ENCODE measurements around the gene ST14.

Gene ST14

GRCh38 chr11:130137999-130138398 lies 21.6 kb upstream of the ST14 start:
- DNase-seq, result no peak

DNA sequence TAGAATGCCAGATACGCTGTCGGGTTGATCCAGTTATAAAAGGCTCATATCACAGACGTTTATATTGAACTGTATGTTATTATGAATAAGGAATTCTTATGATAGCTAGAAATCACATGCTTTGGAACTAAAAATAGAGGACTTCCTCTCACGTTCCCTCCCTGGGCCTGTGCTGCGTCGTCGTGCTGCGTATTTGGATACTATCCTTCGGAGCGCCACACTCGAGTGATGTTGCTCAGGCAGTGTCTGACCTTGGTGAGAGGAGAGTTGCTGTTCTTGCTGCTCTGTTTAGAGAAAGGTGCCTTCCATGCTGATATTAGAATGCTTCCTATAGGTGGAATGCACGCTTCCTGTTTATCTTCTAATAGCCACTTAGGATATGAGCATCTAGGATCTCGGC lies 20.2 kb upstream of the ST14 start:
- DNase-seq, result no peak

DNA sequence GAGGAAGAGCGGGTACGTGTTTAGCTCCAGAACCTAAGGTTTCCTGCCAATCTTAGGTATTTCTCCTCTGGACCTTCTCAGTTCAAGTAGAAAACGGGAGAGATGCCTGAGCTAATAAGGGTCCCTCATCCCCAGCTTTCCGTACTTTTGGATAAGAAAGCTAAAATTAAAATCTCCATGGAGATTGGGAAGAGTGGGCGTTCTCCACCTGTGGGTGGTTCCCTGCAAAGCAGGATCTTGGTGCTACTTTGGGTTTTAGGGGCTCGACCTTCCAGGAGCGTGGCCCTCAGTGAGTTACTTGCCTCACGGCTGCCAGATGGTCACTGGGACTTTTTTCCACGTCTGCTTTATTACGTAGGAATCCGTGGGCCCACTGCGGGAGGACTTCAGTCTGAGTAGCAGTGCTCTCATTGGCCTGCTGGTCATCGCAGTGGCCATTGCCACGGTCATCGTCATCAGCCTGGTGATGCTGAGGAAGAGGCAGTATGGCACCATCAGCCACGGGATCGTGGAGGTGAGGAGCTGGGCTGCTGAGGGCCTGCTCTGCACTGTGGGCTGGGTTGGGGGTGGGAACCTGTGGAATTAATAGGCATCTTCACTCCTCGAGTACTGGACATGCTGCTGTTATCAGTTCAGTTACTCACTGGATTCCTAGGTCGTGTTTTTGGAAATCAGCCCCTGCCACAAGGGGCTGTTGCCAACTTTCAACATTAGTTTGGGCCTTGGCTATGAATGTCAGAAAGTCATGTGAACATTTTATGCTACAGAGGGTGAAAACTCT lies 17.8 kb upstream of the ST14 start:
- no peak for DNase-seq

DNA sequence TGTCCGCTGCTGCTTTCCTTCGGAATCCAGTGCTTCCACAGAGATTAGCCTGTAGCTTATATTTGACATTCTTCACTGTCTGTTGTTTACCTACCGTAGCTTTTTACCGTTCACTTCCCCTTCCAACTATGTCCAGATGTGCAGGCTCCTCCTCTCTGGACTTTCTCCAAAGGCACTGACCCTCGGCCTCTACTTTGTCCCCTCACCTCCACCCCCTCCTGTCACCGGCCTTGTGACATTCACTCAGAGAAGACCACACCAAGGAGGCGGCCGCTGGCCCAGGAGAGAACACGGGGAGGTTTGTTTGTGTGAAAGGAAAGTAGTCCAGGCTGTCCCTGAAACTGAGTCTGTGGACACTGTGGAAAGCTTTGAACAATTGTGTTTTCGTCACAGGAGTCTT lies 15.4 kb upstream of the ST14 start:
- DNase-seq, result no peak

DNA sequence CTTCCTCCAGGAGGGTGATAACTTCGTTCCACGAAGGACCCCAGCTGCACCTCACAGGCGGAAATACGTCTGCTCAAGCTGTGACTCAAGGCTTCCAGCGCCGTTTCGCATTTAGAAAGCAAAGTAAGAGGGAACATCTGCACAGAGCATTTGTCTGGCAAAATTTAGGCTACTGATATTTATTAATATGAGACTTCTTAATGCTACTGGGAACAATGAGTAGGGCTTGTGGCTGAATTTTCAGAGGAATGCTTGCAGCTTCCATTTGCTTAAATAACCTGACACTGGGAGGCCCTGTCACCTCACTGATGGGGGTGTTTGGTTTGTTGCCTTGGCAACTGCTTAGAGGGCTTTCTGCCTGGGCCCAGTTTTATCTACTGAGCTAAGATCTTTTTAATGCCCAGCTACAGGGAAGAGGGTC lies 14.7 kb upstream of the ST14 start:
- DNase-seq, result no peak

DNA sequence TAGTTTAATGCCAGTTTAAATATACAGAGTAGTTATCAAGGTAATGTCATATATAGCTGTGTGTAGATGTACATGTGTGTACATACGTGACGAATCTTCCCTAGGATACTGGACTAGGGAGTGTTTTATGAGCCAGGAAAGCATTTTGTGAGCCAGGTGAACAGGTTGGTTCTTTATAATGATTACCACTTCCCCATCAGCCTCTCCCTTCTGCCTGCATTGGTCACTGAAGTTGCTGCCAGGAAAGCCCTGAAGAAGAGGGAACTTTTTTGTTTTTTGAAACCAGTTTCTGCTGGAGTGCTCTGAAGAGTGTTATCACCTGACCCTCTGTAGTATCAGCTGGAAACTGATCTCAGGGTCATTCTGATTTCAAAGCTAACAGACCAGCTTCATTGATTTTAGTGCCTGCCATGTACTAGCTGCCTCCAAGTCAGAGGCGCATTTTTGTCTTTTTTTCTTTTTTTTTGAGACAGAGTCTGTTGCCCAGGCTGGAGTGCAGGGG lies 14.2 kb upstream of the ST14 start:
- DNase-seq, result no peak

GRCh38 chr11:130145975-130146776 lies 13.4 kb upstream of the ST14 start:
- DNase-seq, result no peak

DNA sequence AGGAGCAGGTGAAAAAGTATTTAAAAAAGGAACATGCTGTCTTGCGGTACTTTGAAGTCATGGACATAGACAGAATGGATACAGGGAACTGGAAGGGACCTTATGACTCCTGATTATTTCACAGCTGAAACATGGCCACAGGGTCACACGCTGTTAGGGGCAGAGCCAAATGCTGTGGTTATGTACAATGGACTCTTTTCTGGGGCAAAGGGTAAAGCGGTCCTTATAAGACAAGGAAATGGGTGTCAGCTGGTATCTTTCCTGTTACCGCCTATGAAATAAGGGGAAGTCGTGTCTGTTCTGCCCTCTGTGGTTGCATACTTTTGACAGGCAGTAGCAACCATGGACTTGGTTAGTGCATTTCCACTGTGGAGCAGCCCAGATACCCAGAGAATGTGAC lies 12.8 kb upstream of the ST14 start:
- no peak for DNase-seq

DNA sequence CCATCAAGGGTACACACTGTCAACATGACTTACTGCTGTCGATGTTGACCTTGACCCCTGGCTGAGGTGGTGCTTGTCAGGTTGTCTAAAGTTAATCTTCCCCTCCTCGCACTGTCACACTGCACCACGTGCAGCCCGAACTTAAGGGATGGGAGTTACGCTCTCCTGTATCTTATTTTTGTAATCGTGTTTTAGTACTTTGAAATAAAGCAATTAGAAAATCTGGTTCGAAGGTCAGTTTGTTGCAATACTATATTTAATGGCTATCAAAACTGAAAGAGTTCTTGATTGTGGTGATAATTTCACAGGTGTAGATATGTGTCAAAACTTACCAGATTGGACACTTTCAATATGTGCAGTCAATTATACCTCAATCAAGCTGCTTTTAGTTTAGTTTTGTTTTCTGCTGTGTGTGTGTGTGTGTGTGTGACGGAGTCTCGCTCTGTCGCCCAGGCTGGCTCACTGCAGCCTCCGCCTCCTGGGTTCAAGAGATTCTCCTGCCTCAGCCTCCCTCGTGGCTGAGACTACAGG lies 10.7 kb upstream of the ST14 start:
- no peak for DNase-seq

GRCh38 chr11:130150790-130151189 lies 8.8 kb upstream of the ST14 start:
- DNase-seq, result no peak

- DNase-seq, result no peak
These were observed 8.4 kb upstream of the ST14 start for GRCh38 chr11:130151196-130151595.

GRCh38 chr11:130156108-130157022 lies 3.2 kb upstream of the ST14 start:
- peak; percentile 17 for DNase-seq

DNA sequence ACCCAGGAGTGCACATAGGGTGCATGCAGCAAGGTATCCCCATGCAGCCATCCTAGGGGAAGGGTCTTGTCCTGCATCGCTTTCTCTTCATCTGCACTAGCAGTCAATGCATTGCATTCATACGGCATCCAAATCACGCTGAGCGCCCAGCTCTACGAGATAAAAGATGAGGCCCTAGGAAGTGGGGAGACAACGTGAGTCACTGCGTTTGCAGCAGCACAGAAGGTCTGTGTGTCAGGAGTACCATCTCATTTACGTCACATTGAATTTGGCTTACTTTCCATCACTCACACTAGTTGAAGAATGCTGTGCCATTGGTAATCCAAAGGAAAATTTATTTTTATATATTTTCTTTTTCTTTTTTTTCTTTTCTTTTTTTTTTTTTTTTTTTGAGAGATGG lies 2.5 kb upstream of the ST14 start:
- no peak for DNase-seq

DNA sequence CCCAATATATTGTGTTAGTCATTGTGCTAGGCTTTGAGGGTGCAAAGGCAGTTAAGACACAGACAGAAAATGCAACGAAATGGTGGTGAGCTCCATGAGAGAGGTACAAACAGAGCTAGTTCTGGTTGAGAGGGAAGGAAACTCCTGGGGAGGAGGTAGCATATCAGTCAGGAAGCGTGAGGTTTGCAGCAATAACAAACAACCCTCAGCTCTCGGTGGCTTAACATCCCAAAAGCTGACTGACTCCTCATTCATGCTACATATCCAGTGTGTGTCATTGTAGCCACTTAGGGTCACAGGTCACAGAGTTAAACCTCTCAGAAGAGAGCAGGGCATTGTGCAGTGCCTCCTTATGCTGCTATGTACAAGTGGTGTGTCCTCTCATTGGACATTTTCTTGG lies 1.7 kb upstream of the ST14 start:
- no peak for DNase-seq

DNA sequence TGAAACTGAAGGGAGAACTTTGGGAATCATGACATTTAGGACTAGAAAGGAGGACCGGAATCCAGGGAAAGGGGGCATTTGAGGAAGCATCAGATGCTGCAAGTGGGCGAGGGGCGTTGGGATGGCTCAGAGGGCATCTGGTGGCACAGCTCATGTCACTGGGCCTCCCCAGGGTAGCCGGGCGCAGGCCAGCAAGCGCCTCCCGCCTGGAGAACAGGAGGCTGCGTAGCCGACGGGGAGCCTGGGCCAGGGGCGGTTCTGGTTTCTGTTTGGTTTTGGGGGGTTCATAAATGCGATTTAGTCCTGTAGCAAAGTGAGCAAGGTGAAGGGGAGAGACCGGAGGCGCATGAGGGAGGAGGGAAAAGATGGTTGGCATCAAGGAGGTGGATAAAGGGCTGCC lies 443 bp upstream of the ST14 start:
- DNase-seq, result no peak

- no peak for DNase-seq
These were observed 1.0 kb downstream of the ST14 start for GRCh38 chr11:130160498-130161155.

DNA sequence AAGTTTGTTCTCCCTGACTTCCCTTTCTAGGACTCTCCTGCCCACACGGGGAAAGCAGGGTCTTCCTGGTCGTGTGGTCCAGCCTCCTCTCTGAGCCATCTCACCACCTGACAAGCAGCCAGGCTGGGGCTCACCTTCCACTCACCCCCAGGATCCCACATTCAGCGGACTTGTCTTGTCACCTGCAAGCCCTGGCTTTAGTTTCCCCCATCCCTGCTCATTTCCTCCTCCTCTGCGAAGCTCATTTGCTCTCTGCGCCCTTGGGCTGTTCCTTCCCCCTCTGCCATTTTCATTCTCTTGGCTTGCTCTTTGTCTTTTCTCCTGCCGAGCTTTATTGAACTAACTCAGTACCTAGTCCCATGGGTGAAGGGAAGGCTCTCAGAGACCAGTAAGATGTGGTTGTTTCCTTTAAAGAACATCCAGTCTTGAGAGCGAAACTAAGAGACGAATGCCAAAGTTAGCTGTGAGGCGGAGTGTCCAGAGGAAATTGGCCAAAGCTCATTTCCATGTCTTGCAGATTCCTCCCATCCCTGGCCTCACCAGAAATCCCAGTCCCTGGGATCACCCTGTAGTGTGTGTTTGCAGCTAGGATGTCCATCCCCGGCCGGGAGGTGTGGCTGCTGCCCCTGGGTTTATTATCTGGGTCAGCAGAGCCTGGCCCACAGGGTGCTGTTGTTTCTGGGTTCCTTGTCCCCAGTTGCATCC lies 2.0 kb downstream of the ST14 start:
- DNase-seq, result no peak

DNA sequence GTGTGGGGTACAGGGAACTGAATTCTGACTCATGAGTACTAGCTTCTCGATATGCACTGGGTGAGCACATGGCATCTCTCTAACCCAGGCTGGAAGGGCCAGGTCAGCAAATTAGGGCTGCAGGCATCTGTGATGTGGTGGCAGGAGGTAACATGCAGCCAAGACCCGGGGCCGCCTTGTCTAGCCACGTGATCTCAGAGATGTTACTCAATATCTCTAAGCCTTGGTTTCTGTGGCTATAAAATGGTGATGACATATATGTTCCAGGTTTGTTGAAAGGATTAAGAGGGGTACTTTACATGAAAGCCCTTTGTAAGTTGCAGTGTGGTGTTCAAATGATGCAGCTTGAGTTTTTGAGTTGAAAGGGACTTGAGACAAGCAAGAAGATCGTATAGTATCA lies 3.2 kb downstream of the ST14 start:
- no peak for DNase-seq

- DNase-seq, result no peak
These were observed 4.0 kb downstream of the ST14 start for GRCh38 chr11:130163346-130164220.

- DNase-seq, result no peak
These were observed 4.6 kb downstream of the ST14 start for GRCh38 chr11:130164221-130164570.
